Activated B cell treated with CpG ODN at 0.5 μM for 24 hours (primary cell): ENCODE results near the gene FAM53B. TPM values are rescaled to one million over a fixed set of nuclear protein-coding genes. Genes with fewer than 3 reads are reported as not detected.

Experiments
- ATAC-seq: fragments of 200-7000 bp; cut with Tn5 transposase; one replicate; pipeline ENCODE4 v1.10.0; 2021; ENCODE audit warnings: low read depth, mild to moderate bottlenecking, moderate library complexity
- CTCF ChIA-PET: fragments of 350-600 bp; sonication (Branson Sonifier 250); formaldehyde crosslinking; loops from one replicate; lab custom pipeline; 2021; ENCODE audit warnings: antibody characterized with exemption; lab: Charles Lee
- POLR2A ChIA-PET: fragments of 350-600 bp; sonication (Branson Sonifier 250); formaldehyde crosslinking; loops from one replicate; lab custom pipeline; 2021; ENCODE audit warnings: antibody characterized with exemption; lab: Charles Lee
- DNase-seq: peaks from one replicate; pipeline ENCODE4 v3.0.0; 2022
- H3K27ac Mint-ChIP-seq: one replicate; pipeline ENCODE4 v1.8.0; 2020; ENCODE audit warnings: mixed read lengths
- H3K27me3 Mint-ChIP-seq: one replicate; pipeline ENCODE4 v1.8.0; 2021; ENCODE audit warnings: mixed read lengths
- H3K36me3 Mint-ChIP-seq: one replicate; pipeline ENCODE4 v1.8.0; 2021; ENCODE audit warnings: low read depth, mixed read lengths
- H3K4me1 Mint-ChIP-seq: one replicate; pipeline ENCODE4 v1.8.0; 2021; ENCODE audit warnings: mixed read lengths
- H3K4me3 Mint-ChIP-seq: one replicate; pipeline ENCODE4 v1.8.0; 2020; ENCODE audit warnings: mild to moderate bottlenecking, mixed read lengths
- H3K9me3 Mint-ChIP-seq: one replicate; pipeline ENCODE4 v1.8.0; 2020; ENCODE audit warnings: mixed read lengths
- CTCF ChIP-seq: fragments of 200-600 bp; IDR thresholded peaks from one replicate; pipeline ENCODE4 v1.8.0; 2022; ENCODE audit warnings: antibody characterized with exemption, mild to moderate bottlenecking
- intact Hi-C: fragments of 100-400 bp; cut with micrococcal nuclease; formaldehyde crosslinking; loops from one replicate; pipeline ENCODE4 v1.15.1; 2024
- total RNA-seq: library from RNA; stranded (reverse); gene quantifications from 2 replicates; pipeline ENCODE4 v1.2.3, GENCODE V29; 2022

FAM53B gene
- total RNA-seq, 1 donor from 2014 or later = 73.9 TPM

GRCh38 chr10:124701435-124701834, 42.7 kb downstream of the FAM53B start:
- ATAC-seq (no peak), DNase-seq (no peak)
- POLR2A ChIA-PET = interaction anchor here (0.7 to 3.9 kb wide), 17 partner anchors 11 to 167 kb away, joined by 3 to 64 read pairs (median 4); no protein-coding TSS in a partner anchor
- TF ChIP-seq CTCF = no peak
- CTCF ChIA-PET = interaction anchor here (0.9 to 3.8 kb wide), 6 partner anchors 12 to 54 kb away, joined by 3 to 20 read pairs (median 4); no protein-coding TSS in a partner anchor
- peaks cover 100% of the 10 kb centered on the region for H3K4me1 Mint-ChIP-seq
- peak overlapping the region; percentile 50 for H3K4me3 Mint-ChIP-seq
- H3K36me3 Mint-ChIP-seq = peaks cover 66% of the 10 kb centered on the region
- intact Hi-C loops = no loop called here
- no peaks in the 10 kb centered on the region for H3K27me3 Mint-ChIP-seq
- peak overlapping the region; percentile 96 for H3K27ac Mint-ChIP-seq
- H3K9me3 Mint-ChIP-seq = no peaks in the 10 kb centered on the region

GRCh38 chr10:124701038-124701365, 43.2 kb downstream of the FAM53B start:
- ChIA-PET CTCF (interaction anchor here (1.1 to 3.8 kb wide), 6 partner anchors 13 to 166 kb away, joined by 3 to 20 read pairs (median 4); no protein-coding TSS in a partner anchor), POLR2A (interaction anchor here (0.7 to 3.9 kb wide), 15 partner anchors 8 to 167 kb away, joined by 3 to 64 read pairs (median 4); no protein-coding TSS in a partner anchor)
- ATAC-seq = no peak
- Mint-ChIP-seq H3K27ac (peak overlapping the region; percentile 96), H3K4me3 (peak overlapping the region; percentile 50), H3K36me3 (peaks cover 63% of the 10 kb centered on the region), H3K27me3 (no peaks in the 10 kb centered on the region), H3K9me3 (no peaks in the 10 kb centered on the region), H3K4me1 (peaks cover 100% of the 10 kb centered on the region)
- no peak for DNase-seq
- intact Hi-C loops = no loop called here
- TF ChIP-seq CTCF = no peak

GRCh38 chr10:124700293-124701037, 43.7 kb downstream of the FAM53B start:
- CTCF ChIA-PET = interaction anchor here (1.1 to 3.8 kb wide), 8 partner anchors 11 to 165 kb away, joined by 3 to 20 read pairs (median 4); no protein-coding TSS in a partner anchor
- peak overlapping the region; percentile 66 for H3K4me3 Mint-ChIP-seq
- no peaks in the 10 kb centered on the region for H3K27me3 Mint-ChIP-seq
- H3K36me3 Mint-ChIP-seq = peaks cover 63% of the 10 kb centered on the region
- DNase-seq (no peak), ATAC-seq (peak; percentile 26)
- POLR2A ChIA-PET = interaction anchor here (0.8 to 3.9 kb wide), 12 partner anchors 9 to 112 kb away, joined by 3 to 64 read pairs (median 4); no protein-coding TSS in a partner anchor
- intact Hi-C loops = loop anchor here (1.0 kb wide), 3 partner anchors 10 to 18 kb away; no protein-coding TSS in a partner anchor
- no peaks in the 10 kb centered on the region for H3K9me3 Mint-ChIP-seq
- peak overlapping the region; percentile 96 for H3K27ac Mint-ChIP-seq
- TF ChIP-seq CTCF = no peak
- peaks cover 100% of the 10 kb centered on the region for H3K4me1 Mint-ChIP-seq

GRCh38 chr10:124699471-124700292, 44.5 kb downstream of the FAM53B start:
- Mint-ChIP-seq H3K4me3 (peak overlapping the region; percentile 66), H3K4me1 (peaks cover 100% of the 10 kb centered on the region), H3K9me3 (no peaks in the 10 kb centered on the region), H3K36me3 (peaks cover 63% of the 10 kb centered on the region), H3K27ac (peak overlapping the region; percentile 96), H3K27me3 (no peaks in the 10 kb centered on the region)
- intact Hi-C loops = loop anchor here (1.0 kb wide), 3 partner anchors 10 to 19 kb away; no protein-coding TSS in a partner anchor
- ChIA-PET CTCF (interaction anchor here (1.1 to 3.8 kb wide), 5 partner anchors 10 to 73 kb away, joined by 3 to 20 read pairs (median 5); no protein-coding TSS in a partner anchor), POLR2A (interaction anchor here (1.2 to 3.9 kb wide), 5 partner anchors 19 to 111 kb away, joined by 3 to 64 read pairs (median 6); no protein-coding TSS in a partner anchor)
- no peak for TF ChIP-seq CTCF
- ATAC-seq (no peak), DNase-seq (no peak)
